ENCODE results near the gene PLPP3. TPM values are rescaled to one million over a fixed set of nuclear protein-coding genes. Genes with fewer than 3 reads are reported as not detected.

Gene PLPP3
- total and polyA plus RNA-seq, 2 of the 8 experiments (the other 6 are each of a cell fraction or from before 2014, with no cell fraction given): 33.2 to 42.0 TPM

DNA sequence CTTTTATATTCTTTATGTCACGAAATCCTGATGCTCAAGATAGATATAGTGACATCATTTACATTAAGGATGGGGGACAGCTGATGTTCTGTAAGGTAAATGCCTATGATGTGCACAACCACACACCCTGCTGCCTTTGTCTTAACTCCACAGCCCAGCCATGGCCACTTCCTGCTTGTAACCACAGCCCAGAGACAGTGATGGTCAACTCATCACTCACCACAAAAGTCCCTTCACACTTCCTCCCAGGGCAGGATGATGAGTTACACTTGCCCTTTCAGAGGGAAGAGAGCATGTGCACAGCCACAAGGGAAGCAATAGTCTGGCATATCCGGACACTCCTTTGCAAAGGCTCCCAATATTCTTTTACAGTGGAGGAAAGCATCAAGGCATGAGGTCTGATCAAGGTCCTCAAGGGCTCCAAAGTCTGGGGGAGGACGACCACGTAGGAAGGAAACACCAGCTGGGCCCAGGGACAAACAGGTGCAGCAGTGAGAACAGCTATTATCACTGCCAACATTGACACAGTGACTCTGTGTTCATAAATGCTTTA lies 53.8 kb downstream of the PLPP3 start:
- DNase-seq (ENCODE audit: low read depth in 1 of 2, low spot score in 2 of 2): no peak
- Histone ChIP-seq H4K20me1 (replicated peaks in 1 of 2; ENCODE audit: control insufficient read depth in 1 of 2, insufficient read depth in 2 of 2, low read length in 2 of 2) (no peaks in the 10 kb centered on the region), H2BK20ac (ENCODE audit: low read length) (no peak overlapping the region), H3K4me3 (ENCODE audit: extremely low read depth in 1 of 4, insufficient read depth in 2 of 4, low read depth in 3 of 4, low read length in 4 of 4) (no peak overlapping the region), H2AK5ac (ENCODE audit: low read depth, low read length) (no peak overlapping the region), H3K4me2 (ENCODE audit: insufficient read depth in 1 of 2, low read depth in 2 of 2, low read length in 2 of 2) (no peak overlapping the region), H3K4ac (replicated peaks; ENCODE audit: insufficient read length, low read depth, low read length) (peak overlapping the region; percentile 19), H2AFZ (ENCODE audit: low read length) (no peak overlapping the region), H3K27ac (ENCODE audit: low read depth, low read length) (no peak overlapping the region), H3K56ac (replicated peaks; ENCODE audit: insufficient read length, low read depth, low read length) (no peak overlapping the region), H2BK12ac (ENCODE audit: low read depth, low read length) (0 out of 2 replicates have a peak overlapping the region, but pooled peaks have one; percentile 2), H3K27me3 (replicated peaks in 1 of 4; ENCODE audit: control insufficient read depth in 3 of 4, extremely low read depth in 1 of 4, insufficient read depth in 3 of 4, low read length in 3 of 4) (no peaks in the 10 kb centered on the region), H3K23ac (ENCODE audit: insufficient read length) (no peak overlapping the region), H3K23me2 (ENCODE audit: low read depth, low read length) (no peaks in the 10 kb centered on the region), H3K36me3 (ENCODE audit: control insufficient read depth in 2 of 4, insufficient read depth in 4 of 4, low read length in 3 of 4) (peaks cover 11 to 65% (median 22%) of the 10 kb centered on the region in 4 experiments; a peak in 7 of 8 replicates), H4K91ac (replicated peaks; ENCODE audit: insufficient read length, low read length) (no peak overlapping the region), H3K9me3 (ENCODE audit: insufficient read depth in 2 of 2, low read depth in 1 of 2, low read length in 1 of 2) (no peaks in the 10 kb centered on the region), H3K18ac (ENCODE audit: extremely low read depth, low read length) (no peak overlapping the region), H3K4me1 (replicated peaks in 1 of 4; ENCODE audit: control insufficient read depth in 3 of 4, insufficient read depth in 4 of 4, low read length in 3 of 4) (peaks cover 0 to 19% (median 14%) of the 10 kb centered on the region in 4 experiments; a peak in 6 of 7 replicates), H3K14ac (ENCODE audit: insufficient read length) (no peak overlapping the region), H4K8ac (ENCODE audit: extremely low read depth, insufficient read depth, low read length) (no peak overlapping the region), H3K79me2 (ENCODE audit: control insufficient read depth in 1 of 2, insufficient read depth in 2 of 2, low read length in 2 of 2) (peaks cover 16 to 91% of the 10 kb centered on the region in 2 experiments), H2BK15ac (ENCODE audit: low read length) (no peak overlapping the region), H4K5ac (ENCODE audit: insufficient read length, low read depth, low read length) (no peak overlapping the region), H2BK5ac (ENCODE audit: low read depth, low read length) (peak overlapping the region; percentile 60; the same call in 1 of the 2 replicates), H3K79me1 (ENCODE audit: low read depth, low read length) (peaks cover 16% of the 10 kb centered on the region), H3K9ac (replicated peaks in 1 of 4; ENCODE audit: extremely low read depth in 1 of 4, low read depth in 3 of 4, low read length in 3 of 4) (no peak overlapping the region), H2BK120ac (replicated peaks; ENCODE audit: low read depth, low read length) (no peak overlapping the region)
- WGBS, 2 experiments (ENCODE audit: extremely low coverage in 1 of 2, insufficient coverage in 1 of 2, insufficient read length in 1 of 2, insufficient replicate concordance in 2 of 2, low coverage in 1 of 2, low lambda C conversion rate in 2 of 2, missing lambda C conversion rate in 1 of 2): 90% methylated on average over 4 of the region's 4 CpGs; no CpG with 5 or more reads in 1 of the 2 experiments
- ChIA-PET POLR2A (ENCODE audit: partially characterized antibody) (interaction anchor here (0.7 to 1.0 kb wide), 2 partner anchors 11 to 31 kb away, joined by 3 read pairs; no protein-coding TSS in a partner anchor), CTCF (ENCODE audit: partially characterized antibody) (interaction anchor here (0.5 to 1.1 kb wide), 6 partner anchors 9 to 594 kb away, joined by 3 to 4 read pairs (median 3); no protein-coding TSS in a partner anchor)
- FAIRE-seq: no peak
- TF ChIP-seq BCL11A (IDR thresholded peaks at IDR 0.05; ENCODE audit: low read depth in 2 of 2, low read length in 2 of 2): no peak
- no peak for TF ChIP-seq TCF12 (IDR thresholded peaks at IDR 0.05; ENCODE audit: low read depth, low read length)
- TF ChIP-seq SIN3A (conservative IDR thresholded peaks at IDR 0.05 in 1 of 2, IDR thresholded peaks at IDR 0.05 in 1 of 2; ENCODE audit: low read depth in 1 of 2, low read length in 2 of 2): no peak
- no peak for TF ChIP-seq JUN (IDR thresholded peaks at IDR 0.05; ENCODE audit: low read depth, low read length)
- TF ChIP-seq, protein P1, sequence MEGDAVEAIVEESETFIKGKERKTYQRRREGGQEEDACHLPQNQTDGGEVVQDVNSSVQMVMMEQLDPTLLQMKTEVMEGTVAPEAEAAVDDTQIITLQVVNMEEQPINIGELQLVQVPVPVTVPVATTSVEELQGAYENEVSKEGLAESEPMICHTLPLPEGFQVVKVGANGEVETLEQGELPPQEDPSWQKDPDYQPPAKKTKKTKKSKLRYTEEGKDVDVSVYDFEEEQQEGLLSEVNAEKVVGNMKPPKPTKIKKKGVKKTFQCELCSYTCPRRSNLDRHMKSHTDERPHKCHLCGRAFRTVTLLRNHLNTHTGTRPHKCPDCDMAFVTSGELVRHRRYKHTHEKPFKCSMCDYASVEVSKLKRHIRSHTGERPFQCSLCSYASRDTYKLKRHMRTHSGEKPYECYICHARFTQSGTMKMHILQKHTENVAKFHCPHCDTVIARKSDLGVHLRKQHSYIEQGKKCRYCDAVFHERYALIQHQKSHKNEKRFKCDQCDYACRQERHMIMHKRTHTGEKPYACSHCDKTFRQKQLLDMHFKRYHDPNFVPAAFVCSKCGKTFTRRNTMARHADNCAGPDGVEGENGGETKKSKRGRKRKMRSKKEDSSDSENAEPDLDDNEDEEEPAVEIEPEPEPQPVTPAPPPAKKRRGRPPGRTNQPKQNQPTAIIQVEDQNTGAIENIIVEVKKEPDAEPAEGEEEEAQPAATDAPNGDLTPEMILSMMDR (IDR thresholded peaks at IDR 0.05; ENCODE audit: control extremely low read depth in 1 of 3, insufficient read depth in 1 of 3, low read depth in 1 of 3, low read length in 3 of 3): no peak
- no peak for TF ChIP-seq JUND (IDR thresholded peaks at IDR 0.05; ENCODE audit: low read length)
- TF ChIP-seq RNF2 (IDR thresholded peaks at IDR 0.05; ENCODE audit: borderline replicate concordance, low read depth, low read length, missing control alignments, poor library complexity, severe bottlenecking): no peak
- no peak for TF ChIP-seq TEAD4 (IDR thresholded peaks at IDR 0.05; ENCODE audit: low read depth, low read length)
- no peak for TF ChIP-seq ZNF274 (IDR thresholded peaks at IDR 0.05; ENCODE audit: borderline replicate concordance, extremely low read depth, low read length)
- TF ChIP-seq CBX5 (IDR thresholded peaks at IDR 0.05; ENCODE audit: low read depth, low read length): no peak

All from H1 (cell line).